Measurements from ENCODE around the gene OR7A5.
"Not testable (repeated sequence)": the region's sequence is repeated elsewhere in the genome, so short reads cannot be mapped to it uniquely, and the experiment has no call there.

Gene OR7A5

GRCh38 chr19:14784730-14785101 lies 50.3 kb downstream of the OR7A5 start:
- not testable (repeated sequence) for DNase-seq

GRCh38 chr19:14783410-14783998 lies 51.5 kb downstream of the OR7A5 start:
- DNase-seq, result not testable (repeated sequence)

- DNase-seq, result no peak
Measured at GRCh38 chr19:14782626-14783409, 52.2 kb downstream of the OR7A5 start.

GRCh38 chr19:14781713-14782536 lies 53.1 kb downstream of the OR7A5 start:
- not testable (repeated sequence) for DNase-seq

GRCh38 chr19:14780622-14781225 lies 54.3 kb downstream of the OR7A5 start:
- not testable (repeated sequence) for DNase-seq

- no peak for DNase-seq
Measured at GRCh38 chr19:14779151-14779550, 55.8 kb downstream of the OR7A5 start.

- not testable (repeated sequence) for DNase-seq
Measured at GRCh38 chr19:14778110-14778845, 56.7 kb downstream of the OR7A5 start, which contains the start of gene ADGRE2. ADGRE2 (minus strand) TSS chr19:14778560; CDS start chr19:14776756, 1,804 bp downstream.

- not testable (repeated sequence) for DNase-seq
Measured at GRCh38 chr19:14777645-14778044, 57.3 kb downstream of the OR7A5 start.

Measured in retina (tissue), 1 donor.